GM12892 (cell line): ENCODE data around the gene PDE1A.

Source experiments
- DNase-seq: peaks from one replicate; pipeline ENCODE4 v3.0.0; 2011; ENCODE audit not compliant: insufficient read length
- FAIRE-seq: peaks from 2 replicates; lab custom pipeline; 2011; peaks lifted over from hg19 to GRCh38; lab: Jason Lieb, UNC
- POLR2A ChIP-seq: IDR thresholded peaks from 2 replicates; pipeline ENCODE4 v1.6.1; 2011; ENCODE audit warnings: low read depth, low read length, control low read depth
- POLR2AphosphoS5 ChIP-seq: IDR thresholded peaks from 2 replicates; pipeline ENCODE4 v1.6.1; 2011; ENCODE audit warnings: low read depth, low read length, control low read depth
- TAF1 ChIP-seq: IDR thresholded peaks from 2 replicates; pipeline ENCODE4 v1.6.1; 2011; ENCODE audit warnings: low read depth, mild to moderate bottlenecking, control low read depth, low read length, borderline replicate concordance

The PDE1A gene

DNA sequence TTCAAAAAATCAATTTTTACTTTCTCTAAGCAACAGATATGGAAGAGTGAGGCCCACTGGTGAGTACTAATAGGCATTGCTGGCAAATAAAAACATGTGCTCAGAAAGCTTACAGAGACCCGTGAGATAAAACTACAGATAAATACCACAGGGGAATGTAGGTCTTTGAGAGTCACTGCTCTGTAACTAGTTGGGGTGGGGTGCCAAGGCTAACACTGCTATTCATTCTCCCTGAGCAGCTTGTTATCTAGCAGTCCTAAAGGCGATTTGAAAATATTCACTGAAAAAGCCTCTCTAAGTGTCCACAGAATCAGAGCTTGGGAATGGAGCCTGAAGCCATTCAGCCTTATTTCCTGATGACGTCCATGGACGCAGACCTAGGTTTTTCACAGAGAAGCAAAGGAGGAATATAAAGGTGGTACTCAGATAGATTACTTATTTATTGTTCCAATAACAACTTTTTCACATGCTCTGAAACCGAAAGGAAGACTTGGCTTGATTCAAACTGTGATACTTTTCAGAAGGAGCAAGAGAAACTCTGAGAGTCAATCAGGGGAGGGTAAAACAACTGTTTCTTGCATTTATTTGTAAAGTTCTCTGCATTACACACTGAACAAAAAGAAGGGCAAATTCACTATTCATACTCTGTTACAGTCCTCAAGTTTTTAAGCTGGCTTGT, 252.8 kb downstream of the PDE1A start:
- DNase-seq, result no peak
- FAIRE-seq, result no peak
- no peak for TF ChIP-seq POLR2A
- TF ChIP-seq TAF1, result no peak
- no peak for TF ChIP-seq POLR2AphosphoS5

DNA sequence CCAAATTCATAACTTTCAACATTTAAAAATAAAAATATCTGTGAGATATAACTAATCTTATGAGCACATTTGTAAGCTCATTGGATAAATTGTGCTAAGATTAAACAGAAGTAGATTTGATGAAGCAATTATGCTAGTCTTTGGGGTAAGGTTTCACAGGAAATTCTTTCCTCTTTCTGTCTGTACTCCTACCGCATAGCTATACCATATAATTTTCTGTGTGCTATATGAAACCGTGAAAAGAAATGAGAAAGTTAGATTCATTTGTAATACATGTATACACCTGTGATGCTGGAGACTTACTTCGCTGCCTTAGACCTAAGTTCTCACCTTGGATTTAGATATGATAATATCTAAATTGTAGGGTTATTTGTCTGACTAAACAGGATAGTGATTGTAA, 256.5 kb downstream of the PDE1A start:
- FAIRE-seq (no peak), DNase-seq (no peak)
- TF ChIP-seq TAF1, result no peak
- no peak for TF ChIP-seq POLR2AphosphoS5
- TF ChIP-seq POLR2A, result no peak

DNA sequence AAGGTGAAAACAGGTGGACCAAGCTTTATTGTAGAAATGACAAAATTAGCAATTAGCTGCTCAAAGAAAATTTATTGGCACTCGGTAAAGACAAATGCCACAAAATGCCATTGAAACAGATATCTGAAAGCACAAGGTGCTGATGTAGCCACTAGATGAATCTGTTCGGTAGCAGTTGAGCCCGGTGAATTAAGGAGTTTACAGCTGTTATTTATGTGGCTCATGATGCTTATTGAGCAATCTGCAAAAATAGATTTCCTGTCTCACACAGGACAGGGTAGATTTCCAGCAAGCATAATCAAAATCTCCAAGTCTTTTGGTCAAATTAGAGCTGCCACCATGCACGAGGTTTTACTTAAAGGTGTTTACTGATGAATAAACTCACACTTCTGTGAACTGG, 259.0 kb downstream of the PDE1A start:
- no peak for TF ChIP-seq TAF1
- TF ChIP-seq POLR2AphosphoS5, result no peak
- no peak for TF ChIP-seq POLR2A
- DNase-seq (no peak), FAIRE-seq (no peak)

DNA sequence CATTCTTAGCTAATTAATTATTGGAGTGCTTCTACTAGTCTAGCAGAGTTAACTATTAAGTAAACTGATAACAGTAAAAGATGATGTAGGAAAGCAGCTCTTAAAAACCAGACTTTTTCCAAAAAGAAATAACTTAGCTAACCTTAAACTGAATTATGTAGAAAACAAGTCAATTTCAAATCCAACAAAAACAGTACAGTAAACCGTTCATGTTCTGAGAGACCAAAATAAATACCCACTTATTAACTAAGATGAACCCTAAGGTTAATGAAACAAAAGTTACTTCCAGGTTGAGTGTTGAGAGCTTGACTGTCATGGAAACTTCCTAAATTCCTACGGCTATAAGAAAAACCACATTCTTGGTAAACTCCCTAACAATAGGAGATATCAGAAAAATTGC, 260.0 kb downstream of the PDE1A start:
- no peak for TF ChIP-seq POLR2A
- TF ChIP-seq POLR2AphosphoS5, result no peak
- TF ChIP-seq TAF1, result no peak
- FAIRE-seq, result no peak
- DNase-seq, result no peak

DNA sequence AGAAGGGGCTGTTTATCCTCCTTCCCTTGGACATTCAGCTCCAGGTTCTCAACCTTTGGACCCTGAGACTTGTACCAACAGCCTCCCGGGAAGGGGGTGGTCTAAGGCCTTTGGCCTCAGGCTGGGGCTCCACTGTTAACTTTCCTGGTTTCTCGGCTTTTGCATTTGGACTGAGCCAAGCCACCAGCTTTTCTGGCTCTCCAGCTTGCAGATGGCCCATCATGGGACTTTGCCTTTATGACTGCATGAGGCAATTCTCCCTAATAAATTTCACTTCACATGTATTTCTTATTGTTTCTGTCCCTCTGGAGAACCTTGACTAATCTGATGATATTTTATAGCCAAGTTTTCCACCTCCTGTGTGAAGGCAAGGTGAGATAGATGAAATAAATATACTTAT, 260.4 kb downstream of the PDE1A start:
- TF ChIP-seq TAF1, result no peak
- TF ChIP-seq POLR2A, result no peak
- no peak for DNase-seq
- no peak for FAIRE-seq

DNA sequence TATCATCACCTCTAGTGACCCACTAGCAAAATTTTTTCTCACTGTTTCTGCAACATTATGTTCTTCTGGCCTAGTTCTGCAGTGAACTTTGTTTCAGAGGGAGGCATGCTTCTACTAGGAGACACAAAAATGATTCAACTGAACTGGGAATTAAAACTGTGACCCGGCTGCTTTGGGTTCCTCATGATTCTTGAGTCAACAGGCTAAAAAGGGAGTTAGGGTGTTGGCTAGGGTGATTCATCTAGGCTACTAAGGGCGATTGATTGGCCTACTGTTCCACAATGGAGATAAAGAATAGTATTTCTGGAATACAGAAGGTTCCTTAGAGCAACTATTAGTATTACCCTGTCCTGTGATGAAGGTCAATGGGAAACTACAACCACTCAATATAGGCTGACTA, 261.6 kb downstream of the PDE1A start:
- TF ChIP-seq POLR2A (no peak), POLR2AphosphoS5 (no peak)
- no peak for FAIRE-seq

DNA sequence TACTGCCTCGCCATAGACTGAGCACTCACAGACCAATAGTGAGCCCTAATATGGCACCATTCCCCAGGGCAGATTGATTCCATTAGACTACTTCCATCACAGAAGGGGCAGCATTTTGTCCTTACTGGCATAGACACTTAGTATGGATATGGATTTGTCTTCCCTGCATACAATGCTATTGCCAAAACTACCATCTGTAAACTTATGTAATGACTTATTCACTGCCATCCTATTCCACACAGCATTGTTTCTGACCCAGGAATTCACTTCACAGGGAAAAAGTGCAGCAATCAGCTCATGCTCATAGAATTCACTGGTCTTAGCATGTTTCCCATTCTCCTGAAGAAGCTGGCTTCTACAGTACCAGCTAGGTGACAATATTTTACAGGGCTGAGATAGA, 262.1 kb downstream of the PDE1A start:
- TF ChIP-seq POLR2AphosphoS5 (no peak), POLR2A (no peak), TAF1 (no peak)
- no peak for DNase-seq
- FAIRE-seq, result no peak

More for the DNA sequence above, 261.6 kb downstream of the PDE1A start:
- DNase-seq, result no peak

DNA sequence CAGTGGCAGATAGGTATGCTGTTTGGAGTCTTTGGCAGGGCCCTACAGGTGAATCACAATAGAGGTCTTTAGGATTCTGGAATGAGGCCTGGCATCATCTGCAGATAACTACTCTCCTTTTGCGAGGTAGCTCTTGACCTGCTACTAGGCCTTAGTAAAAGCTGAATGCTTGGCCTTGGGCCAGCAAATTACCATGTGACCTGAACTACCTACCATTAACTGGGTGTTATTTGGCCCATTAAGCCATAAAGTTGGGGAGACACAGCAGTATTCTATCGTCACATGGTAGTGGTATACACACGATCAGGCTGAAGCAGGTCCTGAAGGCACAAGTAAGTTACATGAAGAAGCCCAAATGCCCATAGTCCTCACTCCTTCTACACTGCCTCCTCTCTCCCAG, 263.0 kb downstream of the PDE1A start:
- FAIRE-seq (no peak), DNase-seq (no peak)
- TF ChIP-seq POLR2A (no peak), TAF1 (no peak), POLR2AphosphoS5 (no peak)

DNA sequence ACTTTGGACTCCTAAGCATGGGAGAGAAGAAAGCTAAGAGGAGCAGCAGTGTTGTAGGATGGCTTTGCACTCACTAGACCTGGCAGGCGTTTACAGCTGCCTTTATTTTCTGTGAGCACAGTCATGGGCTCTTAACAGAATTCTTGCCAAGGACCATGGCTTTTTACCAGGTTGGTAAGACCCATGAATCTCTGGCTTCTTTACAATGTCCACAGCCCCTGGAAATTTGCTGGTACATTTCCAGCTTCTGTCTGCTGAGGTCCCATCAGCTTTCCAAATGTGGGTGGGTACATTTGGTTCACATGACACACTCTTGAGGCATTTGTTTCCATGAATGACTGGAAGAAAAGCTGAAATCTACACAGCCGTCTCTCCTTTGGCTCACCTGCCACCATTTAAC, 278.5 kb downstream of the PDE1A start:
- no peak for DNase-seq
- TF ChIP-seq TAF1 (no peak), POLR2A (no peak), POLR2AphosphoS5 (no peak)
- no peak for FAIRE-seq

DNA sequence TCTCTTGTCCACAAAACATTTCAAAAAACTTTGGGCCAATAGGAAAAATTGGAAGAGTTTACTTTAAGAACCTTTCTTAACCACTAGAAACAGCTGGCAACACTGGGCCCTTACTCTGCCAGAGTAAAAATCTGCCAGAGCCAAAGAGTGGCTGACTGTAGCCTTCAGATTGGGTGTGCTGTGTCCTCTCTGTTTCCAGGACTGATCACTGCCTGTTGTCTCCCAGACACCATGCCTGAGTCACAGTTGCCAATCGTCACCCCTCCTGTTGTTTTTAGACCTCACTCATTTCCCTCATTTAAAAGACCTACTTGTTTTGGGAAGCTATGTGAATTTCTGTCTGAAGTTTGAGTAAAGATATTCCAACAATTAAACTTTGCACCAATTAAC, 282.1 kb downstream of the PDE1A start:
- no peak for FAIRE-seq
- TF ChIP-seq POLR2A, result no peak
- TF ChIP-seq POLR2AphosphoS5, result no peak
- no peak for TF ChIP-seq TAF1
- DNase-seq, result no peak

DNA sequence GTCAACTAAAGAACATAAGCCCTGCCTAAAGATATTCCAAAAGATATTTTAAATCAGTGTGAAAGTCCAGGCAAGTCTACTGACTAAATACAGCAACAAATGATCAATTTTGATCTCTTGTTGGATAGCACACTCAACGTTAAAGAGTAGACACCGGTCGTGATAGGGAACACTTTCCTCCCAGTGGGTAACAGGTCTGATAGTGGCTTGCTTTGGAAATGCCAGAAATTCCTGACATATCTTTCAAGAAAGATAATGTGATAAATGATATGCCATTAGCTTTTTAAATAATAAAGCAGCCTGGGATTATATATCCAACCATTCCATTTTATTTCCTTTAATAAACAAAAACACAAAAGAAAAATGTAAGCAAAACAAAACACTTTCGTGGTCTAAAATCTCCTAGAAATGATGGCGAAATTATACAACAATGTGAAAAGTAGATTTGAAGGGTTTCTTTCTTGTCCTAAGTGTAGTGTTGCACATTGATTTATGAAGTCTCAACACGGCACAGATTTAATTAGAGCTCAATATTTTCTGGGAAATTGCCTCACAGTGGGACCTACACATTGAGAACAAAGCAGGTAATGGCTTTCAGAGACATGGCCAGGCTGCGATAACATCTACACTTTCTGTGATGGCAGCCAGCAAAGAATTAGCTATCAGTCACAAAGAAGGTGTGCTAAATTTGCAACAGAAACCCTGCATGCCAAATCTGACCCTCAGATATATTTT, 282.6 kb downstream of the PDE1A start:
- TF ChIP-seq POLR2A (no peak), TAF1 (no peak), POLR2AphosphoS5 (no peak)
- FAIRE-seq (no peak), DNase-seq (no peak)

DNA sequence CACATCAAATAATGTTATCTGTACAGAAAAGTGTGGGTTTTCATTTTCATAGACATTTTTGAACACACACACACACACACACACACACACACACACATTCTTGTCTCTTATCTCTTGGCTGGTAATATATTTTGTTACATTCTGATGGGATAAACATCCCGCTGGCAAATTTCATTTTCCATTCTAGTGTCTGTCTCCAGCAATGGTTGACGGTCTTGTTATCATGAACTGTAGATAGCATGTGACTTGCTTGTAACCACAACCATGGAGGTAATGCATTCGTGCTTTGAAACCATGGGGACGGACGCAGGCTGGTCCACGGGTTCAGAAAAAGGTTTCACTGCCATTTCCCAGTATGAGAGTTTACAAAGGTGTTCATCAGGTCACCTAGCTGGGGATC, 284.8 kb downstream of the PDE1A start:
- FAIRE-seq, result no peak
- no peak for DNase-seq
- no peak for TF ChIP-seq TAF1
- TF ChIP-seq POLR2A, result no peak
- TF ChIP-seq POLR2AphosphoS5, result no peak

DNA sequence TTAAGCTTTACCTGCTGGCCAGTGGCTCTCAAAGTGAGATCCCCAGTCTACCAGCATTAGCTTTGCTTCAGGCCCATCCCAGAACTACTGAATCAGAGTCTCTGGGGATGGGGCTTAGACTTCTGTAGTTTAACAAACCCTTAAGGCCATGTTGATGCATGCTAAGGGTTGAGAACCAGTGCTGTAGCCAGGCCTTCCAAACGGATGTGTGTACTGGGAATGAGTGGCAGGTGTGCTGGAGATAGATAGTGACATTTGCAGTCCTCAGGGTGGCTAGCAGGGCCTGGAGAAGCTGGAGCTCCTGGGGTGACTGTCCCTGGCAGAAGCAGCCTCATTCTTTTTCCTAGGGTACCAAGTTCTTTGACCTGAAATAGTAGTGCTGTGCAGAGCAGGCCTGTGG, 292.6 kb downstream of the PDE1A start:
- TF ChIP-seq TAF1 (no peak), POLR2A (no peak), POLR2AphosphoS5 (no peak)
- DNase-seq, result no peak
- no peak for FAIRE-seq
